K562 (cell line): ENCODE results near the gene SF3B4. TPM values are rescaled to one million over a fixed set of nuclear protein-coding genes. Genes with fewer than 3 reads are reported as not detected.

Experiments
- GABPB1 ChIP-seq: sonication (generic); formaldehyde crosslinking; IDR thresholded peaks from 2 replicates; pipeline ENCODE4 v1.8.0; 2022; ENCODE audit warnings: mild to moderate bottlenecking, missing genetic modification reagents
- GATAD2A ChIP-seq: fragments of 450-650 bp; IDR thresholded peaks from 2 replicates; pipeline ENCODE4 v1.6.1; 2017
- PPARD ChIP-seq: fragments of 250-450 bp; sonication (Bioruptor Pico); IDR thresholded peaks from 2 replicates; pipeline ENCODE4 v1.8.0; 2022; ENCODE audit warnings: inconsistent platforms, mild to moderate bottlenecking, moderate library complexity
- SAP30 ChIP-seq: fragments of 200-600 bp; sonication (generic); IDR thresholded peaks from 2 replicates; pipeline ENCODE4 v1.6.1; 2012; ENCODE audit warnings: borderline replicate concordance, low read depth, mild to moderate bottlenecking, moderate library complexity, low read length, control low read depth, inconsistent platforms; ENCODE audit not compliant: insufficient read depth, poor library complexity, severe bottlenecking
- SP1 ChIP-seq: sonication (generic); formaldehyde crosslinking; IDR thresholded peaks from 2 replicates; pipeline ENCODE4 v1.8.1; 2022; ENCODE audit warnings: mild to moderate bottlenecking, missing genetic modification reagents
- TRIM24 ChIP-seq, 2 experiments: fragments of 450-650 bp; IDR thresholded peaks; 2 replicates each; pipeline ENCODE4 v1.6.1; 2016
- TRIM25 ChIP-seq: fragments of 450-650 bp; IDR thresholded peaks from 2 replicates; pipeline ENCODE4 v1.7.0; 2016; ENCODE audit warnings: borderline replicate concordance
- ZNF407 ChIP-seq: fragments of 450-650 bp; IDR thresholded peaks from 2 replicates; pipeline ENCODE4 v1.6.1; 2016; ENCODE audit warnings: low read depth
- ZNF584 ChIP-seq: fragments of 200-800 bp; sonication (Bioruptor generic); IDR thresholded peaks from 2 replicates; pipeline ENCODE4 v1.6.1; 2016; ENCODE audit warnings: low read depth, mild to moderate bottlenecking, missing genetic modification characterization, missing compliant biosample characterization
- ZNF695 ChIP-seq: fragments of 450-650 bp; formaldehyde crosslinking; IDR thresholded peaks from 2 replicates; pipeline ENCODE4 v1.4.0; 2020; ENCODE audit warnings: mild to moderate bottlenecking, moderate library complexity
- polyA plus RNA-seq, 8 experiments: library from polyadenylated mRNA; depleted of rRNA in 4 of 8; stranded (reverse) in 5 of 8; unstranded in 3 of 8; fragments of >200 nt; fragmentation: Nextera tagmentation in 2 of 8; fragmentation: Illumina TruSeq in 1 of 8; extraction: Ambion mirVana in 2 of 8; extraction: Trizol in 1 of 8; gene quantifications; 2 replicates each; pipeline versions ENCODE4 v1.2.1 to v1.2.3, GENCODE V29; 2011 to 2014; ENCODE audit warnings: inconsistent platforms in 1 of 8, missing spikeins in 1 of 8
- total RNA-seq, 7 experiments: library from RNA; depleted of rRNA in 6 of 7; stranded (reverse); fragments of >200 nt in 6 of 7; fragmentation: Illumina TruSeq in 2 of 7; extraction: Trizol in 2 of 7; gene quantifications; 2 replicates each; pipeline versions ENCODE4 v1.2.1 to v1.2.3, GENCODE V29; 2011 to 2021; ENCODE audit warnings: low replicate concordance in 1 of 7
- TF ChIP-seq, protein P1 (sequence below): sonication (generic); formaldehyde crosslinking; IDR thresholded peaks from 2 replicates; pipeline ENCODE4 v1.8.1; 2023; ENCODE audit warnings: mild to moderate bottlenecking, missing genetic modification reagents, moderate library complexity
- TF ChIP-seq, protein P2 (sequence below): sonication (generic); formaldehyde crosslinking; IDR thresholded peaks from 2 replicates; pipeline ENCODE4 v1.8.1; 2022; ENCODE audit warnings: missing genetic modification reagents
- TF ChIP-seq, protein P3 (sequence below): fragments of 450-650 bp; IDR thresholded peaks from 2 replicates; pipeline ENCODE4 v1.6.1; 2017; ENCODE audit warnings: mild to moderate bottlenecking, moderate library complexity

The SF3B4 gene
- total and polyA plus RNA-seq, 9 of the 15 experiments (the other 6 are each of a cell fraction or from before 2014, with no cell fraction given), result 3.0 to 88.0 (median 26.1) TPM

DNA sequence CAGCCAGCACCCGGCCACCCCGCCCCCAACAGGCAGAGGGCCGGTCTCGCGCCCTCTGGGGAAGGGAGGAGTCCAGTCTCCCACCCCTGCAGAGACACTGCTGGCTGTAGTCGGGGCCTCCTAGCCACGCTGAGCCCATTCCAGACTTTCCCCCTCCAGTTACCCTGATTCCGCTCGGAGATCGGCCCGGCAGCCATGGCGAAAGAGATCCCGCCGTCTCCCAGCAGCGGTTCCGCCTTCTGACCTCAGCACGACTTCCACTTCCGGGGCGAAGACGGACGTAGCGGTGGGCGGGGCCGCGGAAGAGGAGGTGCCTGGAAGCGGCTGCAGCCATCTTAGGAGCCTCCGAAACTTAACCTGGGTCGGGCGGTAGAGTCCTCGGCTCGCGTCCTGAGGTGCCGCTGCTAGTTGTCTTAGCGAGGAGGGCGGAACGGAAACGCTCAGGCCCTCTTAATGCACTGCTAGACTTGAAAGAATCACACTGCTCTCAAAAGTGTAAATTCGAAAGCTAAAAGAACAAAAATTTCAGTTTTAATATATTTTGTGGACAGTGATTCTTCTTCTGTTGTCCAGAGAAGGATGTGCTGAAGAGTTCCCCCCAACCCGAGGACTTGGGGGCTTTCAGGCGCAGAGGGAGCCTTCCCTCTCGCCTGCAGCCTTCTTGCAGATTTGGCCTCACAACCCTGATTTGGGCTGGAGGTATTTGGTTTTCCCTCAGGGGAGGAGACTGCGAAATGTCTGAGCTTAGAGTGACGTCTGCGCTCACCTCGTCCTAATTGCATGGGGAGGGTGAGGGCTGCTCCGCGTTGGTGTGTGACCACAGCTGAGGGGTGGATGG lies at the start of gene SF3B4 (continued):
- TF ChIP-seq, protein P1, sequence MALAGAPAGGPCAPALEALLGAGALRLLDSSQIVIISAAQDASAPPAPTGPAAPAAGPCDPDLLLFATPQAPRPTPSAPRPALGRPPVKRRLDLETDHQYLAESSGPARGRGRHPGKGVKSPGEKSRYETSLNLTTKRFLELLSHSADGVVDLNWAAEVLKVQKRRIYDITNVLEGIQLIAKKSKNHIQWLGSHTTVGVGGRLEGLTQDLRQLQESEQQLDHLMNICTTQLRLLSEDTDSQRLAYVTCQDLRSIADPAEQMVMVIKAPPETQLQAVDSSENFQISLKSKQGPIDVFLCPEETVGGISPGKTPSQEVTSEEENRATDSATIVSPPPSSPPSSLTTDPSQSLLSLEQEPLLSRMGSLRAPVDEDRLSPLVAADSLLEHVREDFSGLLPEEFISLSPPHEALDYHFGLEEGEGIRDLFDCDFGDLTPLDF, result no peak
- TF ChIP-seq GATAD2A (no peak), TRIM25 (no peak), TRIM24 (IDR thresholded peaks at IDR 0.05) (no peak), ZNF695 (CRISPR knock-in tag) (no peak), ZNF407 (no peak), PPARD (CRISPR knock-in tag) (no peak), ZNF584 (CRISPR knock-in tag) (no peak), GABPB1 (CRISPR knock-in tag) (peak; percentile 99), SAP30 (peak; percentile 77), SP1 (peak; percentile 87)
- TF ChIP-seq, protein P2, sequence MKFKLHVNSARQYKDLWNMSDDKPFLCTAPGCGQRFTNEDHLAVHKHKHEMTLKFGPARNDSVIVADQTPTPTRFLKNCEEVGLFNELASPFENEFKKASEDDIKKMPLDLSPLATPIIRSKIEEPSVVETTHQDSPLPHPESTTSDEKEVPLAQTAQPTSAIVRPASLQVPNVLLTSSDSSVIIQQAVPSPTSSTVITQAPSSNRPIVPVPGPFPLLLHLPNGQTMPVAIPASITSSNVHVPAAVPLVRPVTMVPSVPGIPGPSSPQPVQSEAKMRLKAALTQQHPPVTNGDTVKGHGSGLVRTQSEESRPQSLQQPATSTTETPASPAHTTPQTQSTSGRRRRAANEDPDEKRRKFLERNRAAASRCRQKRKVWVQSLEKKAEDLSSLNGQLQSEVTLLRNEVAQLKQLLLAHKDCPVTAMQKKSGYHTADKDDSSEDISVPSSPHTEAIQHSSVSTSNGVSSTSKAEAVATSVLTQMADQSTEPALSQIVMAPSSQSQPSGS (CRISPR knock-in tag), result no peak
- TF ChIP-seq, protein P3, sequence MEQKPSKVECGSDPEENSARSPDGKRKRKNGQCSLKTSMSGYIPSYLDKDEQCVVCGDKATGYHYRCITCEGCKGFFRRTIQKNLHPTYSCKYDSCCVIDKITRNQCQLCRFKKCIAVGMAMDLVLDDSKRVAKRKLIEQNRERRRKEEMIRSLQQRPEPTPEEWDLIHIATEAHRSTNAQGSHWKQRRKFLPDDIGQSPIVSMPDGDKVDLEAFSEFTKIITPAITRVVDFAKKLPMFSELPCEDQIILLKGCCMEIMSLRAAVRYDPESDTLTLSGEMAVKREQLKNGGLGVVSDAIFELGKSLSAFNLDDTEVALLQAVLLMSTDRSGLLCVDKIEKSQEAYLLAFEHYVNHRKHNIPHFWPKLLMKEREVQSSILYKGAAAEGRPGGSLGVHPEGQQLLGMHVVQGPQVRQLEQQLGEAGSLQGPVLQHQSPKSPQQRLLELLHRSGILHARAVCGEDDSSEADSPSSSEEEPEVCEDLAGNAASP, result no peak
